ENCODE results near the gene FURIN.
"Not testable (repeated sequence)": the region's sequence is repeated elsewhere in the genome, so short reads cannot be mapped to it uniquely, and the experiment has no call there.

Gene FURIN

GRCh38 chr15:90914305-90915080 lies 46.1 kb downstream of the FURIN start:
- DNase-seq: no peak

- no peak for DNase-seq
Observed at GRCh38 chr15:90915216-90915807, 46.9 kb downstream of the FURIN start.

GRCh38 chr15:90915808-90916440 lies 47.5 kb downstream of the FURIN start:
- peak in 3 of 58 donors; percentile 14 to 22 (median 15) for DNase-seq

GRCh38 chr15:90916461-90916860 lies 48.1 kb downstream of the FURIN start:
- no peak for DNase-seq

- DNase-seq: no peak
Observed at GRCh38 chr15:90917569-90917968, 49.2 kb downstream of the FURIN start.

GRCh38 chr15:90918034-90918788 lies 49.8 kb downstream of the FURIN start:
- DNase-seq: no peak

- DNase-seq: no peak
Observed at GRCh38 chr15:90918835-90919234, 50.4 kb downstream of the FURIN start.

- DNase-seq: no peak
Observed at GRCh38 chr15:90921887-90922286, 53.5 kb downstream of the FURIN start.

- not testable (repeated sequence) for DNase-seq
Observed at GRCh38 chr15:90922712-90923322, 54.4 kb downstream of the FURIN start.

- DNase-seq: no peak
Observed at GRCh38 chr15:90924375-90924774, 56.0 kb downstream of the FURIN start.

GRCh38 chr15:90926766-90927165 lies 58.4 kb downstream of the FURIN start:
- DNase-seq: not testable (repeated sequence)

GRCh38 chr15:90928106-90928505 lies 59.7 kb downstream of the FURIN start:
- not testable (repeated sequence) for DNase-seq

- no peak for DNase-seq
Observed at GRCh38 chr15:90929246-90930019, 61.0 kb downstream of the FURIN start.

GRCh38 chr15:90930861-90931574 lies 62.6 kb downstream of the FURIN start:
- DNase-seq: no peak

- DNase-seq: peak in 1 of 58 donors; percentile 14
Observed at GRCh38 chr15:90931575-90931827, 63.1 kb downstream of the FURIN start.

- DNase-seq: peak in 57 of 58 donors; percentile 5 to 92 (median 70)
Observed at GRCh38 chr15:90931828-90932659, 63.7 kb downstream of the FURIN start, which contains the start of gene HDDC3. TSS of gene HDDC3 (minus strand) at chr15:90932549. CDS start at chr15:90932540, 9 bp downstream.

- DNase-seq: no peak
Observed at GRCh38 chr15:90932660-90932991, 64.2 kb downstream of the FURIN start.

Data from anterior cingulate cortex (tissue), 58 donors.